Body of pancreas (tissue), 4 donors: ENCODE data around the gene ZFAND3.

ENCODE experiments used
- POLR2A ChIP-seq, 3 donors: fragments of 450-650 bp; IDR thresholded peaks; one replicate each; pipeline ENCODE4 v1.6.1; 2016; ENCODE audit warnings: antibody characterized with exemption in 3 of 3, mild to moderate bottlenecking in 2 of 3
- TF ChIP-seq, protein P1 (sequence below), 7 experiments: fragments of 450-650 bp in 4 of 7; fragments of 200-600 bp in 3 of 7; sonication (generic) in 3 of 7; IDR thresholded peaks; one replicate each; pipeline ENCODE4 v1.5.1; 2016 to 2019; ENCODE audit warnings: antibody characterized with exemption in 7 of 7

DNA sequence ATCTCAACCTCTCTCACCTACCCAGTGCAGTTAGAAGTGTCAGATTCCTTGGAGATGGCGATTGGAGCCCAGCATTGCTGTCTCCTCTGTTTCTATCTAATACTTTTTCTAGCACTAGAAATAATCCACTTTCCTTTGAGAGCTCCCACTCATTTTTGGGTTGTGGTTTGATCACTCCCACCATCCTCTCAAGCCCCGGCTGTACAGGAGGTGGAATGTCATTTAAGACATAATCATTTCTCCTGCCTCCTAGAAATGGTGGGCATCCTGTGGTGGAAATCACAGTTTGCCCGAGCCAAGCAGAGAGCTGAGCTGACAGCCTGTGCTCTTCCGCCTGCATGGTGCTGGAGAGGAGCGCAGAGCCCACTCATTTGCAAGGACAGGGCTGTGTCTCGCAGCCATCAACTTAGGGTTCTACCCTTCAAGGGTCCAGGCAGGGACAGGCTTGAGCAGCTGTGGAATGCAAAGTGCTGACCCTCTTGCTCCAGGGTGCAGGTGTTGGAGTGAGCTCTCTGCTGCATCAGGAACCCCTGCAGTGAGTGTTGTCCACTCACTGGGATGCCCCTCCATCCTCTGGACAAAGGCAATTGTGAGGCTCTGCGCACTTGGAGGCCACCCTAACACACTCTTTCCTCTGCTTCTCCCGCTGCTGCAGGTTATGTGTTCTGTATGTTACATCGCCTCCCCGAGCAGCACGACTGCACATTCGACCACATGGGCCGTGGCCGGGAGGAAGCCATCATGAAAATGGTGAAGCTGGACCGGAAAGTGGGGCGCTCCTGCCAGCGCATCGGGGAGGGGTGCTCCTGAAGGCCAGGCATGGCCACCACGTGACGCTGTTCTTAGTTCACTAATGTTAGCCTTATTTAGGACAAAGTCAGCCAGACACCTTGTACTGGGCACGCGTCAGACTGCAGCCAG, 332.3 kb downstream of the ZFAND3 start:
- TF ChIP-seq, protein P1, sequence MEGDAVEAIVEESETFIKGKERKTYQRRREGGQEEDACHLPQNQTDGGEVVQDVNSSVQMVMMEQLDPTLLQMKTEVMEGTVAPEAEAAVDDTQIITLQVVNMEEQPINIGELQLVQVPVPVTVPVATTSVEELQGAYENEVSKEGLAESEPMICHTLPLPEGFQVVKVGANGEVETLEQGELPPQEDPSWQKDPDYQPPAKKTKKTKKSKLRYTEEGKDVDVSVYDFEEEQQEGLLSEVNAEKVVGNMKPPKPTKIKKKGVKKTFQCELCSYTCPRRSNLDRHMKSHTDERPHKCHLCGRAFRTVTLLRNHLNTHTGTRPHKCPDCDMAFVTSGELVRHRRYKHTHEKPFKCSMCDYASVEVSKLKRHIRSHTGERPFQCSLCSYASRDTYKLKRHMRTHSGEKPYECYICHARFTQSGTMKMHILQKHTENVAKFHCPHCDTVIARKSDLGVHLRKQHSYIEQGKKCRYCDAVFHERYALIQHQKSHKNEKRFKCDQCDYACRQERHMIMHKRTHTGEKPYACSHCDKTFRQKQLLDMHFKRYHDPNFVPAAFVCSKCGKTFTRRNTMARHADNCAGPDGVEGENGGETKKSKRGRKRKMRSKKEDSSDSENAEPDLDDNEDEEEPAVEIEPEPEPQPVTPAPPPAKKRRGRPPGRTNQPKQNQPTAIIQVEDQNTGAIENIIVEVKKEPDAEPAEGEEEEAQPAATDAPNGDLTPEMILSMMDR (IDR thresholded peaks at IDR 0.05): no peak
- no peak for TF ChIP-seq POLR2A (IDR thresholded peaks at IDR 0.05)
